NCI-H2107 (cell line): ENCODE measurements around the gene GTF2F1.
"Not testable (repeated sequence)": the region's sequence is repeated elsewhere in the genome, so short reads cannot be mapped to it uniquely, and the experiment has no call there.

Experiments used
- DNase-seq: peaks from one replicate; lab custom pipeline; 2025; lab: John Stamatoyannopoulos, UW

GTF2F1 gene

DNA sequence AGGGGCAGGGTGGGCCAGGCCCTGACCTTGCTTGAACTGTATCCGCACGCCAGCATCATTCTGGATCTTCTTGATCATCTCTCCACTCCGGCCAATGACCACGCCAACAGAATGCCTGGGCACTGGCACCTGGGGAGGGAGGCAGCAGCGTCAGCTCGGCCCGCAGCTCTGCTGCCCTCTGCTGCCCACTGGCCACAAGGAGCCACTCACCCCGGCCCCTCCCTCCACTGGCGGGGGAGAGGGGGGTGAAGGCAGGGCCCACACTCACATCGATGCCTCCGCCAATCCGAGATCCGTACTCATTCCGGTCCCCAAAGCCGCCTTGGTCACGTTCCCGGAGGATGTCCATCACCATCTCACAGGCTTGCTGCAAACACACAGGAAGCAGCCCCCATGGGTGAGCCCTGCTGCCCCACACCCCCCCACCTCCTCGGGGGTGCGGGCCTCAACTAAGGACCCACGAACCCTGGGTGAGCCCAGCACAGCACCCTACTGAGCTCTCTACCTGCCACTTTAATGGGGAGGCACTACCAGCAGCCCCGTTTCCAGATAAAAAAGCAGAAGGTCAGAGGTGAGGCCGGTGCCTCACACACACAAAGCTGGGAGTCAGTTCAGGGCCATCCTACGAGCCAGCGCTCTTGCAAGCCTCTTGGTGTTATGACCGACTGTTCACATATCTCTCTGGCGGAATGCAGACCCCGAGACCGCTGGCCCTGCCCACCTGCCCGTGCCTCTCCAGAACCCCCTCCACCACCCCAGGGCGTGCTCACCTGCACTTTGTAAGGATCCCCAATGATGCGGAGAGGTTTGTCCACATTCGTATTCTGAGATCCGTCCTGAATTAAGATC lies 25.0 kb upstream of the GTF2F1 start:
- DNase-seq = no peak

GRCh38 chr19:6416658-6417405 lies 23.9 kb upstream of the GTF2F1 start:
- DNase-seq = no peak

DNA sequence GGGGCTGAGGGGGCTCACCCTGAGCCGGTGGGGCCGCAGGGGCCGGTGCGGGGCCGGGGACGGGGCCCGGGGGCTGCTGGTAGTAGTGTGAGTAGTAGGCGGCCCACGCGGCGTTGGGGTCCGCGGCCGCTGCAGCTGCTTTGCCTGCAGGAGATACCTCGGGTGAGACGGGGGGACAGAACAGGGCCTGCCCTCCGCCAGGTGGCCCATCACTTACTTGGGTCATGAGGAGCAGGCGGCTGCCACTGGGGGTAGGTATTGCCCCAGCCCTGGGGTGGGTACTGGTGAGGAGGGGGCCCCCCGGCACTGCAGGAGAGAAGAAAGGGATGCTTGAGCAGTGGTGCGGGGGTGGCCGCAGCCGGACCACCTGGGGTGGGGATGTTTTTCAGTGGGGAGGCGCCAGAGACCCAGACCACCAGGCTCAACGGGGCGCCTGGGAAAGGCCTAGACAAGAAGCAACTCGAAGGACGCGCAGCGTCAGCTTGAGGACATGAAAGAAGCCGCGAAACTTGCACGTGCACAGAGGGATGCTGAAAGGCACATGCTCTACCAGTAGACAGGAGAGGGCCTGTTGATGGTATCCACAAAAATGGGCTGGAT lies 22.7 kb upstream of the GTF2F1 start:
- DNase-seq = no peak

GRCh38 chr19:6414793-6415590 lies 22.0 kb upstream of the GTF2F1 start:
- no peak for DNase-seq

DNA sequence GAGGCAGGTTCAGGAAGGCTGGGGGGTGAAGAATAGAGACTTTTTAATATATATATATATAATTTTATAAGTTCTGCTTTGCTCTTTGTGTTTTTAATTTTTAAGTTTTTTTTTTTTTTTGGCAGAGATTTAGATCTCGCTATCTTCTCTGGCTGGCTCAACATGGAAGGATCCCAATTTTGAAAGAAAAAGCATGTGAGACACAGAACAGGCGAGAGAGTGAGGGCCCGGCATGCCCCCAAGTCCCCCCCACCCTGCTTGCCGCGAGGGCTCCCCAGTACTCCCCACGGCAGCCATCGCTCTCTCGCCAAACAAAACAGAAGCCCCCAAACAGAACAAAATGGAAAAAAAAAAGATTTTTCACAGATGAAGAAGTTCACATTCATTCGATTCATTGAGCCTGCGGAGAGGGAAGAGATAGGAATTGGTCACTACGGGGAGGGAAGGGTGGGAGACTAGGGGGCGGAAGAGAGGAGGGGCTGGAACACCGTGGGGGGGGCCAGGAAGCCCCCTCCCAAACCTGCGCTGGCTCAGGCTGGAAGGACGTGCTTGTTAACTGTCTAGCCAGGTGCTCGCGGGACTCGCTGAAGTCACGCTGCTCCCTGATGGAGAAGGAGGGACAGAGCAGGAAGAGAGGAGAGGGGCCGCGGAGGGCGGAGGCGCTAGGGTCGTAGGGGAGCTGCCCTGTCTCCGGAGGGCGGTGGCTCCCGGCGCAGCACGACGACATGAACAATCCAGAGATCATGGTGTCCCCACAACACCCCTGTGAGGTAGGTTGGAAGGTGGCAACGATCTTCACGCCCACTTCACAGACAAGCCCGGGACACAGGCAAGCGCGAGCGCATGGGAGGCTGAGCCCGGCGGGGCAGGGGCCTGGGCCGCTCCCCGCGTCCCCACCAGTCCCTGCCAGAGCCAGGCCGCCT lies 21.0 kb upstream of the GTF2F1 start:
- no peak for DNase-seq

- DNase-seq = no peak
Measured at GRCh38 chr19:6413291-6413690, 20.3 kb upstream of the GTF2F1 start.

- DNase-seq = no peak
Measured at GRCh38 chr19:6412447-6413091, 19.6 kb upstream of the GTF2F1 start.

DNA sequence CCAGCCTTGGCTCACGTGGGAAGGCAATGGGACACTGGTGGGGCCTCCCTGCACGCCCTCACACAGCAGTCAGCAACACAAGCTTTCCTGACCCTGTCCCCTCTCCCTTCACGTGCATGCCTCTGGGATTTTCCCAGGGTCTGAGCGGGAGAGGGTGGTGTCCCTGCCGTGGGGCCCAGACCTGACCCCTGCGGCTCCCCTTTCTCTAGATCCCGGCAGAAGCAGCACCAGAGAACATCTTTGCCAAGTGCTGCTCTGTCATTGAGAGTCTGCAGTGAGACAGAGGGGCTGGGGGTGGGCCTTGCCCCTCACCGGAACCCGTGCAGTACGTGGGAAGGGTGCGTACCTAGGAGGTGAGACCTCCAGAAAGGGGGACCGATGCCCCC lies 19.1 kb upstream of the GTF2F1 start:
- DNase-seq = no peak

GRCh38 chr19:6409346-6409745 lies 16.4 kb upstream of the GTF2F1 start:
- no peak for DNase-seq

DNA sequence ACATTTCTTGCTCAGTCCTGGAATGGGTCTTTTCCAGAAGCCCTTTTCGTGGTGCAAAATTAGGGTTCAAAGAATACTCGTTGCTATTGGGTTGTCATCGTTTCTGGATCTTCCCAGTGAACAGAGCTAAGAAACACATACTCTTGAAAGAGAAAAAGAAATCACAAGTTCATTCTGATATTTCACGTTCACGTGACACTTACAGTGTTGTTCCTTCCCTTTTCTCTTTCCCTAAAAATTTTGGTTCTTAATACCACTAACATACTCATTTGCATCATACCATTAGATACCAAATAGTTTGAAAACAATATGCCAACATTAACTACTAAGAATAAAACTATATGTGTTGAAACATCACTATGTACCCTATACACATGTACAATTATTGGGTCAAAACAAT lies 13.4 kb upstream of the GTF2F1 start:
- DNase-seq = no peak

- DNase-seq = no peak
Measured at GRCh38 chr19:6402837-6403608, 10.1 kb upstream of the GTF2F1 start.

DNA sequence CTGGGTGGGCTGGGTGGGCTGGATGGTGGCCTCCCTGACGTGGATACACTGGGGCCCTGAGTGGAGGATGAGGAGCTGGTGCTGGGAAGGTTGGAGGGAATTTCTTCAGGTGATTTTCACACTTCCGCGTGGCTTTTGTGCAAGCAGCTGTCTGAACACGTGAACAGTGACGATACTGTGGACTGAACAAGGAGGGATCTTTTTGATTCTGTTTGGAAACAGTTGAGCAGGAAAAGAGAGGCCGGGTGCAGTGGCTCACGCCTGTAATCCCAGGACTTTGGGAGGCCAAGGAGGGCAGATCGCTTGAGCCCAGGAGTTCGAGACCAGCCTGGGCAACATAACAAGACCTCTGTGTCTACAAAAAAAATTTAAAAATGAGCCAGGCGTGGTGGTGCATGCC lies 9.1 kb upstream of the GTF2F1 start:
- no peak for DNase-seq

DNA sequence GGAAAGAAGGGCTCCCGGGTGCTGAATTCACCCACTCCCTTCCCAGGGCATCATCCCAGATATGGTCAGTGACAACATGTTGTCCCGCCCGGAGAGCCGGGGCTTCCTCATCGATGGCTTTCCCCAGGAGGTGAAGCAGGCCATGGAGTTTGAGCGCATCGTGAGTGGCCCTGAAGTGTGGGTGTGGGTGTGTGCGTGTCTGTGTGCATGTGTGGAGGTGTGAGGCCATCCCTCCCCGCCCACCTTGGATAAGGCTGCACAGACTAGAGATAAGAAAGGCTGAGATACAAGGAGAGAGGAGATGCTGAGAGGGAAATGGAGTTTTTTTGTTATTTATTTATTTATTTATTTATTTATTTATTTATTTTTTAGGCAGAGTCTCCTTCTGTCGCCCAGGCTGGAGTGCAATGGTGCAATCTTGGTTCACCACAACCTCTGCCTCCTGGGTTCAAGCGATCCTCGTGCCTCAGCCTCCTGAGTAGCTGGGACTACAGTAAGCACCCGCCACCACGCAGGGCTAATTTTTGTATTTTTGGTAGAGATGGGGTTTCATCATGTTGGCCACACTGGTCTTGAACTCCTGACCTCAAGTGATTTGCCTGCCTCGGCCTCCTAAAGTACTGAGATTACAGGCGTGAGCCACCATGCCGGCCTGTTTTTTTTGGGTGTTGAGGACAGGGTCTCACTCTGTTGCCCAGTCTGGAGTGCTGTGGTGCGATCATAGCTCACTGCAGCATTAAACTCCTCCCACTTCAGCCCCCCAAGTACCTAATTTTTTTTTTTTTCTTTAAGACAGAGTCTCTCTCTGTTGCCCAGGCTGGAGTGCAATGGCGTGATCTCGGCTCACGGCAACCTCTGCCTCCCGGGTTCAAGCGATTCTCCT lies 7.3 kb upstream of the GTF2F1 start:
- not testable (repeated sequence) for DNase-seq

GRCh38 chr19:6396305-6396704 lies 3.3 kb upstream of the GTF2F1 start:
- no peak for DNase-seq

DNA sequence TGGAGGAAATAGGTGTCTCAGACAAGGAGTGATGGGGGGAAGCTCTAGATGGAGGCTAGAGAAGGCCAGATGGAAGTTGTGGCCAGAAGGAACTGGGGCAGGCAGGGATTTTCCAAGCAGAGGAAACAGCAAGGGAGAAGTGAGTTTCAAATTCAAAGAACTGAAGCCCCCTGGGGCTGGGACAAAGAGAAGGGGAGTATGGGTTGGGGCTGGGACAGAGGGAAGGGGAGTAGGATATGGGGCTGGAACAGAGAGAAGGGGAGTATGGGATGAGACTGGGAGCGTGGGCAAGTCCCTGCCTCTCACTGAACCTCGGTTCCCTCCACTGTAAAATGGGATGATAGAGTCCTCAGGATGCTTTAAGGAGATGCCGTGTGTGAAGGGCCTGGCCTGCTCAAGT lies 1.9 kb upstream of the GTF2F1 start:
- DNase-seq = no peak

GRCh38 chr19:6393983-6394412 lies 1.0 kb upstream of the GTF2F1 start:
- no peak for DNase-seq

- DNase-seq = no peak
Measured at GRCh38 chr19:6392221-6393073, 517 bp downstream of the GTF2F1 start.

GRCh38 chr19:6387372-6387771 lies 5.6 kb downstream of the GTF2F1 start:
- no peak for DNase-seq
